ENCODE results near the gene SLC2A9. TPM values are rescaled to one million over a fixed set of nuclear protein-coding genes. Genes with fewer than 3 reads are reported as not detected.

SLC2A9 gene
- total RNA-seq, 2 experiments from 2014 or later, result 0.54 TPM

DNA sequence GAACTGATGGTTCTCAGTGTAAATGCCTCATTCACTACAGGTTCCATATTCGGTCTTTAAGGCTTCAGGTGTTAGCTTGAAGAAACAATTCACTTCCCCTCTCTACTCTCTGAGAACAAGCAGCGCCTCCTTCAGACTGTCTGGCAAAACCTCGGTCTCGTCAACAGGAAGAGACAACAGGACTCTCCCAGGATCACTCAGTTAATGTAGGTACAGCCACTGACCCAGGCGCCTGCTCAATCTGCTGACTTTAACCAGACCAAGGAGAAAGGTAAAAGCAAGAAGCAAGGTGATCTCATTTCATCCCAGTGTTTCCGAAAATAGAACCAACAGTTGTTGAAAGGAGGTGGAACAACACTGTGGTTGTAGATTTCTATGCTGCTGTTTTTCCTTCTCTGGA is 102.2 kb downstream of the SLC2A9 start:
- ATAC-seq (no peak), DNase-seq (no peak)
- Mint-ChIP-seq H3K27me3 (no peaks in the 10 kb centered on the region), H3K36me3 (ENCODE audit: low read depth) (no peaks in the 10 kb centered on the region), H3K4me3 (no peak overlapping the region), H3K9me3 (no peaks in the 10 kb centered on the region), H3K4me1 (ENCODE audit: low read depth) (no peaks in the 10 kb centered on the region), H3K27ac (no peak overlapping the region)
- intact Hi-C loops (cut with micrococcal nuclease), result no loop called here
- POLR2A ChIA-PET, result no interaction called here
- CTCF ChIA-PET, result interaction anchor here (1.1 kb wide), 1 partner anchor 19 kb away, joined by 3 read pairs; no protein-coding TSS in a partner anchor
- TF ChIP-seq, protein P1, sequence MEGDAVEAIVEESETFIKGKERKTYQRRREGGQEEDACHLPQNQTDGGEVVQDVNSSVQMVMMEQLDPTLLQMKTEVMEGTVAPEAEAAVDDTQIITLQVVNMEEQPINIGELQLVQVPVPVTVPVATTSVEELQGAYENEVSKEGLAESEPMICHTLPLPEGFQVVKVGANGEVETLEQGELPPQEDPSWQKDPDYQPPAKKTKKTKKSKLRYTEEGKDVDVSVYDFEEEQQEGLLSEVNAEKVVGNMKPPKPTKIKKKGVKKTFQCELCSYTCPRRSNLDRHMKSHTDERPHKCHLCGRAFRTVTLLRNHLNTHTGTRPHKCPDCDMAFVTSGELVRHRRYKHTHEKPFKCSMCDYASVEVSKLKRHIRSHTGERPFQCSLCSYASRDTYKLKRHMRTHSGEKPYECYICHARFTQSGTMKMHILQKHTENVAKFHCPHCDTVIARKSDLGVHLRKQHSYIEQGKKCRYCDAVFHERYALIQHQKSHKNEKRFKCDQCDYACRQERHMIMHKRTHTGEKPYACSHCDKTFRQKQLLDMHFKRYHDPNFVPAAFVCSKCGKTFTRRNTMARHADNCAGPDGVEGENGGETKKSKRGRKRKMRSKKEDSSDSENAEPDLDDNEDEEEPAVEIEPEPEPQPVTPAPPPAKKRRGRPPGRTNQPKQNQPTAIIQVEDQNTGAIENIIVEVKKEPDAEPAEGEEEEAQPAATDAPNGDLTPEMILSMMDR (IDR thresholded peaks at IDR 0.05), result no peak

DNA sequence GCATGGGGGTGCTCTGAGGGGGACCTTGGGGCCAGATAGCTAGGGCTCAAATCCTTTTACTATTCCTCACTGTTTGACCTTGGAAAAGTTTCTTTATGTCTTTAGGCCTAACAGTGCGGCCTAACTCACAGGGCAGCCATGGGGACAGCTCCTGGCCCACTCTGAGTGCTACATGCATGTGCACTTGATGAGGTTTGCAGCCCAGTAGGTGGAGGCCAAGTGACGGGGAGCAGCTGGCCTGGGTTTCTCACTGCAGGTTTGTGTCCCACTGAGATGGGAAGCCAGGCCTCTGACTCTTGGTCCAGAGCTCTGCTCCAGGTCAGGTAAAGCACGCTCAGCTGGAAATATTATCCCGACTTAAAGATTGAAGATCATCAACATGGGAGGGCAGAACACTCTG is 102.8 kb downstream of the SLC2A9 start:
- no peak overlapping the region for H3K27ac Mint-ChIP-seq
- no peaks in the 10 kb centered on the region for H3K9me3 Mint-ChIP-seq
- no peaks in the 10 kb centered on the region for H3K36me3 Mint-ChIP-seq (ENCODE audit: low read depth)
- POLR2A ChIA-PET, result no interaction called here
- H3K4me1 Mint-ChIP-seq (ENCODE audit: low read depth), result no peaks in the 10 kb centered on the region
- intact Hi-C loops (cut with micrococcal nuclease), result no loop called here
- DNase-seq (no peak), ATAC-seq (no peak)
- no peaks in the 10 kb centered on the region for H3K27me3 Mint-ChIP-seq
- H3K4me3 Mint-ChIP-seq, result no peak overlapping the region
- TF ChIP-seq, protein P1 (IDR thresholded peaks at IDR 0.05), result no peak
- CTCF ChIA-PET, result interaction anchor here (1.1 to 1.4 kb wide), 2 partner anchors 18 to 158 kb away, joined by 3 read pairs; no protein-coding TSS in a partner anchor

DNA sequence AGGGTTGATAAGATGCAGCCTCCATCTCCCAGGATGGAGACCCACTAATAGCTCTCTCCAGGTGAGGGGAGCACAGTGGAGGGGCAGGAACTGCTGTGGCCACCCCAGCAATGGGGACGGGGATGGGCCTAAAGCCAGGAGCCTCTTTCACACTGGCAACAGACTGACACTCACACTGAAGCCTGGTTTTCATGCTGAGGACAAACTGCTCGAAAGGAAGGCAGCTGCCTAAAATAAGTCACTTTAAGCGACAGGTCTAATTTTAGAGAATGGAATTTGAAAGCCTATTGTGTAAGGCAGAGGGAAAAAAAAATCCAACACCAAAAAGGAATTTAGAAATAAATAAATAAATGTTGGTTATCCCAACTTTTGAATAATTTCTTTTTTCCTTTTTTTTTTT is 104.4 kb downstream of the SLC2A9 start:
- H3K9me3 Mint-ChIP-seq, result no peaks in the 10 kb centered on the region
- H3K4me1 Mint-ChIP-seq (ENCODE audit: low read depth), result no peaks in the 10 kb centered on the region
- TF ChIP-seq, protein P1 (IDR thresholded peaks at IDR 0.05), result no peak
- H3K27ac Mint-ChIP-seq, result no peak overlapping the region
- no peak for ATAC-seq
- H3K36me3 Mint-ChIP-seq (ENCODE audit: low read depth), result no peaks in the 10 kb centered on the region
- intact Hi-C loops (cut with micrococcal nuclease), result no loop called here
- no peak overlapping the region for H3K4me3 Mint-ChIP-seq
- ChIA-PET CTCF (no interaction called here), POLR2A (no interaction called here)
- DNase-seq, result no peak
- no peaks in the 10 kb centered on the region for H3K27me3 Mint-ChIP-seq

DNA sequence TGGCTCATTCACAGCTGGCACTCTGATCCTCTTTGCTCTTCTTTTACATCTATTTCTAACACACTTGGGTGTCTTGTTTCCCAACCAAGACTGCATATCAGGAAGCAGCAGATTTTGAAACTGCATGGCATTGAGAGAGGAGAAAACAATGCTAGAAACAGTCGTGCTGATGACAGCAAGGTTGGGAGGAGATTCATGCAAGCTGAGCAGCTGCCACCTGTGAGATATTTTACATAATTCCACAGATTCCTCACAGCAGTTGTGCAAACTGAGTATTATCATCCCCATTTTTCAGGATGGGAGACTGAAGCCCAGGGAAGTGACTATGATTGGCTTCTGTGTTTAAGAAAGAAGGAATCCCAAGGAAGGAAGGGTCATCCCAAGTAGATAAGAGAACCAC is 105.0 kb downstream of the SLC2A9 start:
- TF ChIP-seq, protein P1 (IDR thresholded peaks at IDR 0.05), result no peak
- H3K36me3 Mint-ChIP-seq (ENCODE audit: low read depth), result no peaks in the 10 kb centered on the region
- intact Hi-C loops (cut with micrococcal nuclease), result no loop called here
- H3K9me3 Mint-ChIP-seq, result no peaks in the 10 kb centered on the region
- no peak overlapping the region for H3K27ac Mint-ChIP-seq
- DNase-seq (no peak), ATAC-seq (no peak)
- no peak overlapping the region for H3K4me3 Mint-ChIP-seq
- ChIA-PET POLR2A (no interaction called here), CTCF (no interaction called here)
- no peaks in the 10 kb centered on the region for H3K4me1 Mint-ChIP-seq (ENCODE audit: low read depth)
- H3K27me3 Mint-ChIP-seq, result no peaks in the 10 kb centered on the region

DNA sequence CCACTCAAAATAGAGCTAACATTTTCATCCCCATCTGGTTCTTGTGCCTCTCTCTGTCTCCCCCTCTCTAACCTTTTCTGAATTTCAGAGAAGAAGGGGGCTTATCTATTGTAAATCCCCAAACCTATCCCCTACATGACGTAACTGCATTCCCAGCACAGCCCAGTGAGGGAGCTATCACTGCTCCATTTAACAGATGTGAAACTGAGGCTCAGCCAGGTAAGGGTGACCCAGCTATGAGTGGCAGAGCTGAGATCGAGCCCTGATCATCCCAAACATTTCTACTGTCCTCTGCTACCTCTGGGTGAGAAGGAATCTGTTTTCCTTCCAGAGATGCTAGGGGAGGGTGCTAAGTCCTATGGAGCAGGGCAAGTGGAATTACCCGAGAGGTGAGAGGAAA is 107.5 kb downstream of the SLC2A9 start:
- no peak overlapping the region for H3K27ac Mint-ChIP-seq
- ChIA-PET POLR2A (no interaction called here), CTCF (interaction anchor here (0.7 to 1.5 kb wide), 3 partner anchors 9 to 210 kb away, joined by 3 read pairs; no protein-coding TSS in a partner anchor)
- H3K27me3 Mint-ChIP-seq, result no peaks in the 10 kb centered on the region
- TF ChIP-seq, protein P1 (IDR thresholded peaks at IDR 0.05), result no peak
- H3K36me3 Mint-ChIP-seq (ENCODE audit: low read depth), result no peaks in the 10 kb centered on the region
- intact Hi-C loops (cut with micrococcal nuclease), result no loop called here
- H3K9me3 Mint-ChIP-seq, result no peaks in the 10 kb centered on the region
- no peak for DNase-seq
- no peak overlapping the region for H3K4me3 Mint-ChIP-seq
- no peaks in the 10 kb centered on the region for H3K4me1 Mint-ChIP-seq (ENCODE audit: low read depth)
- ATAC-seq, result no peak

Measured in activated CD8-positive, alpha-beta T cell treated with anti-CD3 and anti-CD28 coated beads for 36 hours (primary cell).